GM19467 (cell line): Measurements from ENCODE around the gene HGFAC.
"Not testable (repeated sequence)": the region's sequence is repeated elsewhere in the genome, so short reads cannot be mapped to it uniquely, and the experiment has no call there.

Experiments used
- ATAC-seq: cut with Tn5 transposase; IDR thresholded peaks from one replicate; pipeline ENCODE4 v1.9.1; 2021; ENCODE audit warnings: mild to moderate bottlenecking, moderate library complexity; ENCODE audit not compliant: unreplicated experiment

The HGFAC gene

DNA sequence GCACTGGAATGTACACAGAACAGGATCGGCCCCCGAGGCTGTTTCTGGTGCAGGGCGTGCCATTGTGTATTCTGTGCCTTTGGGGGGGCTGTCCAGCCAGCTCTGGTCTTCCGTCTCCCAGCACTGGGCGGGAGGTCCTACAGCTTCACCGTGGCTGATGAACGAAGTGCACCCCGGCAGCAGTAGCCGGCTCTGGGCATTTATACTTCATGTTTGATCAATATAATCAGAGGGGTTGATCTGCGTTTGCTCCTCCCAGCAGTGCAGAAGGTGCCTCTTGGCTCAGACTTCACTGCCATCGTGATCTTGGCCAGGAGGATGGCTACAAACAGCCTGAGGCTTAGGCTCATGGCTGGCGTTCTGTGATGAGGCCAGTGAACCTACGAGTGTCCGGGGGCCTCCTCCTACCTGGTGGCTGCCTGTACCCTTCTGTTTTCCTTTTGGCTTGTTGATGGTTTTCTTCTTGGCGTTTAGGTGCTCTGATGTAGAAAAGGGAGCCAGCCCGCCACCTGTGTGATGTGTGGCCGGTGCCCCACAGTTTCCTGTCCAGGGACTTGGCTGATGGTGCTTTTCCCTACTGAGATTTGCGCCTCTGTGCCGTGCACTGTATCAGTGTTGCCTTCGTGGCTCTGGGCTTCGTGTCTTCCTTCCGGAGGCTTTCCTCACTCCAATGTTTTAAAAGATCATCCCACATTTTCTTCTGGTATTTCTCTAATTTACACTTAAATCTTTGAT is 31.2 kb upstream of the HGFAC start:
- no peak for ATAC-seq

DNA sequence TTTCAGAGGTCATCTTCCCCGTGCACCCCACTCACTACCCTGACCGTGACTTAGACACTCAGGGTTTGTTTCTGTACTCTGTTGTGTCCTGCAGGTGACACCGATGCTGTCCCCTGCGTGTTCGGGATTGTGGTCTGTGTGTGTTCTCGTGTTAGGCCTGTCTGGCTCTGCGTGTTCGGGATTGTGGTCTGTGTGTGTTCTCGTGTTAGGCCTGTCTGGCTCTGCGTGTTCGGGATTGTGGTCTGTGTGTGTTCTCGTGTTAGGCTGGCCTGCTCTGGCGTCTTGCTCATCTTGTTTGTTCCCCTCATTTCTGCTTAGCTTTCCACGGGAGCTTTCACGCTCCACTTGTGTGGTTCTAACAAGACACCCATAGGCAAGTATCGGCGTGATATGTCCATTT is 30.6 kb upstream of the HGFAC start:
- ATAC-seq: not testable (repeated sequence)

DNA sequence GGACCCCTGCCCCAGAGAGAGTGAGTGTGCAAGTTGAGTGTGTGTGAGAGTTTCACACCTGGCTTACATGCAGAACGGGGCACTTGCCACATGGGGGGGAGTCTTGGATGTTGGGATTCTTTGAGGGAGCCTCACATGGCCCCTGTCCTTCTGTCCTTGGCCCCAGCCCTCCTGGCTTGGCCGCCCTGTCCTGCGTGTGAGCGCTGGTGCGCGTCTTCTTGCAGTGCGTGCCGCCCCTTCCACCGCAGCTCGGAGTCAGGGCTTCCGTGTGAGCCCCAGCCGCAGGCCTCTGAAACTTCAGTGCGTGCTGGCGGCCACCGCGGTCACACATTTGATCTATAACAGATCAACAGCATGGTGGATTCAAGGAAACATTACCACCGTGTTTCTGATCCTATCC is 30.1 kb upstream of the HGFAC start:
- ATAC-seq: no peak

DNA sequence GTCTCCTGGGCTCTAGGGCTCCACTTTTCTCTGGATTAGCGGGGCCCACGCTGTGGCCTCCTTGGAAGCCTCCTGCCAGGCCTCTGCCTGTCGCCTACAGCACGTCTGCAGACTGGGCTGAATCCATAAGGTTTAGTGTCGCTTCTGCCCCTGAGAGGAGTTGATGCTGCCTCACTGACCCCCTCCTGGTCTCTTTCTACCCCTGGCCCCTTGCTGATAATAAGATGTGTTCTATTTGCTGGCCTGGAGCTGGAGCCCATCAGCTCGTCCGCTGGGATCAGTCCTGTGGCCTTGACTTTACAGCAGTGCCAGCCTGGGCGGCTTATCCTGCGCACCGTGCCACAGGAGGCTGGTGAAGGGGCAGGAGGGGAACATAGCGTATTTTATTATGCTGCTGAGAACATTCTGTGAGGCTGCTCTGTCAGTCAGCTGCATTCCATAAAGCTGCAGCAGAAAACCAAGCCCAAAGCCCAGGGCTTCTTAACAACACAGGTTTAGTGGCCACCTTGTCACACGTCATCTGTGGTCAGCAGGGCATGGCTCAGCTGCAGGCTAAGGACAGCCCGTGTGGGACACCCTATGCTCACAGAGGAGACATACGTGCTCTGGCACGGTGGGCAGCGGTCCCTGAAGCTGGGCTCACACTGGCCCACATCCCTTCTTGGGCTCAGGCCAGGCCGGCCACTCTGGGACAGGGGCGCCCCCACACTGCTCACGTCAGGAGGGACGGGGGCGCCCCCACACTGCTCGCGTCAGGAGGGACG is 29.3 kb upstream of the HGFAC start:
- no peak for ATAC-seq

DNA sequence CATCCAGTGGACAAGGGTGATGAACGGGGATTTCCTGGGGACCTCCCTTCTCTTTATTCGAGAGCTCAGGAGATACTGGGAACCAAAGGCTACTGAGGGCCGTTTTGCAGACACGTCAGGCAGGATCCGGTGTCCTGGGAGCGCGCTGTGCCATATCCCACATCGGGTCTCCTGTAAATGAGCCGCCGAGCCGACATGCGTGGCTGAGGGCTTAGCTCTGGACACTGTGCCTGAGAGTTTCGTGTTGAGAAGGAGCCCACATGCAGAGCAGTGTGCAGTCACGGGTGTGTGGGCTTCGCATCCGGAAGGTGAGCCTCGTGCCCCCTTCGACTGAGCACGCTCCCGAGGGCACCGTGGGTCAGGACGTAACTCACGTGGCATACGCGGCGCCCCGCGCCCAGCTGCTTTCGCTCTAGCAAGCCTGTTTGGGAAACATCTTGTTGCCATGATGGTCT is 28.5 kb upstream of the HGFAC start:
- no peak for ATAC-seq

DNA sequence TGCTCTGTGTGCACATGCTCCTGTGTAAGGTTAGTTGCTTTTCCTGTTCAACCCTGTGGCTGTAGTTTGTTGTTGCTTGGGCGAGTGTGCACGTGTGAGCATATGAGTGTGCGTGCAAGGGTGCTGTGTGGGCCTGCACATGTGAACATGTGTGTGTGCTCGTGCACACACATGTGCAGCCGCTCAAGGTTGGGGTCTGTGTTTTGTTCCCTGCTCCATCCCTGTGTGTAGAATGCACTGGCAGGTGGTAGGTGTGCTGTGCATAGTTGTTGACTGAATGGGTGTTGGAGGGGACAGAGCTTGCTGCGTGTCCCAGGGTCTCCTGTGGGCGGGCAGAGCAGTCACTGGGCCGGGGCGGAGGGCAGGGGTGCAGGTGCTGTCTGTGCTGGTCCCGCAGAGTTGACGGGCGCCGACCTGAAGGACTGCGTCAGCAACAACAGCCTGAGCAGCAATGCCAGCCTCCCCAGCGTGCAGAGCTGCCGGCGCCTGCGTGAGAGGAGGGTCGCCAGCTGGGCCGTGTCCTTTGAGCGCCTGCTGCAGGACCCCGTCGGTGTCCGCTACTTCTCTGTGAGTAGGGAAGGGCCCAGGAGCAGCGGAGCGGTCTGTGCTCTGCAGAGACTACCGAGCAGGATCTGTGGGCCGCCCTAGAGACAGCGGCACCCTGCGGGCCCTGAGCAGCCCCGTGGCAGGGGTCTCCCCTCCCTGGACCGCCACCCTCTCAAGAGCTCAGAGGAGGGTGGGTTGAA is 27.9 kb upstream of the HGFAC start:
- ATAC-seq: no peak

DNA sequence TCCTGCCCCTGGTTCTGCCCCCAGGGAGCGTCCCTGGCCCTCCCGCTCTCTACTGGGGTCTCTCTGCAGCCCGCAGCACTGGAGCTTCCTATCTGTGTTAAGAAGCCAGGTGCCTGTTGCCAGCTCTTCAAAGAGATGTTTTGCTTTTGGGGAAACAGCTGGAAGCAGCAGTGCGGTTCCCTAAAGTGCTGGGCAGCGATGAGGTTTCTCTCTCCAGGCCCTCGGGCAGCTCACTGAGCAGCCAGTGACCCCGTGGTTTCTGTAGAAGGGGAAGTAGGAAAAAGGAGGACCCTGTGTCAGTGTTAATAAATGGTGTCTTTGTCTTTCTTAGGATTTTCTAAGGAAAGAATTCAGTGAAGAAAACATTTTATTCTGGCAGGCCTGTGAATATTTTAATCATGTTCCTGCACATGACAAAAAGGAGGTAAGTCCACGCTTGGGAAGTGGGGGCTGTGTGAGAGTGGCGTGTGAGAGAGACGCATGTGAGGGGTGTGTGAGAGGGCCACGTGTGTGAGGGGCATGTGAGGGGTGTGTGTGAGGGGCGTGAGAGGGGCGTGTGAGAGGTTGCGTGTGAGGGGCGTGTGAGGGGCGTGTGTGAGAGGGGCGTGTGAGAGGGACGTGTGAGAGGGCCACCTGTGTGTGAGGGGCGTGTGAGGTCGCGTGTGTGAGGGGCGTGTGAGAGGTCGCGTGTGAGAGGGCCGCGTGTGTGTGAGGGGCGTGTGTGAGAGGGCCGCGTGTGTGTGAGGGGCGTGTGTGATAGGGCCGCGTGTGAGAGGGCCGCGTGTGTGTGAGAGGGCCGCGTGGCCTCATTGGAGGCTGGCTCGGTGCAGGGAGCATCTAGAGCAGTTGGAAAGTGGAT is 27.1 kb upstream of the HGFAC start:
- no peak for ATAC-seq

DNA sequence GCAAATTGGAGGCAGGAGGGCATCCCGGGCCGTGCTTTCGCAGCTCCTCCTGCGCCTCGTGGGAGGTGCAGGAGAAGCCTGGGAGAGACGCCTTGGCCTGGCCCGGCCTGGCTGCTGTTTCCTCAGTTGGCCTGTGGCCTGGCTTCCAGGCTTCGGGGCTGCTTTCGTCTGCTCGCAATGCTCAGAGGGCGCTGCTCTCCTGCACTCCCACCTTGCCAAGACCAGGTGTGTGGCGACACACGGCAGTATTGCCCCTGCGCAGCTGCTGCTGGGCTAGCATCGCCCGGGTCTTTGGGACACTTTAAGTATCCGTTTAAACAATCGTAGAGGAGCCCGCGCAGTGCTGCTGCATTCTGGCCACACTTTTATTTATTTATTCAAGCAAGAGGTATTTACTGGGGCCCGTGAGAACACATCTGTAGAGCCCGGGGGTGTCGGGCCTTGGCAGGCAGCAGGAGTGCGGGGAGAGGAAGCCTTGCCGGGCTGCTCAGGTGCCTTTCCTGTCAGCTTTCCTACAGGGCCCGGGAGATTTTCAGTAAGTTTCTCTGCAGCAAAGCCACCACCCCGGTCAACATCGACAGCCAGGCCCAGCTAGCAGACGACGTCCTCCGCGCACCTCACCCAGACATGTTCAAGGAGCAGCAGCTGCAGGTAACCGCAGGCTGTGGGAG is 26.2 kb upstream of the HGFAC start:
- no peak for ATAC-seq

DNA sequence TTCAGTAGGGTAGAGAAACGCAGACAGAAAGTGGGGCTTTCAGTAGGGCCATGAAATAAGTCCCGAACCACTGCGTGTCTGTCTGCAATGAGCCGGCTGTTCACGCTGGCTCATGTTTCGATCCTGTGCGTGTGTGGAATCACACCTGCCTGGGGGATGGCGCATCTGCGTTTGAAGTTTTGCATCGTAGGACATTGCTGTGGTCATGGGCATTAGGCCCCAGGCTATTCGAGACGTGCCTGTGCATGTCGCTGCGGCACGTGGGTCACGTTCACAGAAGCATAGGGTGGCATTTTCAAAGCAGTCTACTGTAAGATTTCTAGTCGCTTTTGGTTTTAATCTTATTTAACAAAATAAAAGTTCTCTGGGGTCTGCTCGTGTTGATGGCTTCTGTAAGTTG is 25.5 kb upstream of the HGFAC start:
- ATAC-seq: no peak

DNA sequence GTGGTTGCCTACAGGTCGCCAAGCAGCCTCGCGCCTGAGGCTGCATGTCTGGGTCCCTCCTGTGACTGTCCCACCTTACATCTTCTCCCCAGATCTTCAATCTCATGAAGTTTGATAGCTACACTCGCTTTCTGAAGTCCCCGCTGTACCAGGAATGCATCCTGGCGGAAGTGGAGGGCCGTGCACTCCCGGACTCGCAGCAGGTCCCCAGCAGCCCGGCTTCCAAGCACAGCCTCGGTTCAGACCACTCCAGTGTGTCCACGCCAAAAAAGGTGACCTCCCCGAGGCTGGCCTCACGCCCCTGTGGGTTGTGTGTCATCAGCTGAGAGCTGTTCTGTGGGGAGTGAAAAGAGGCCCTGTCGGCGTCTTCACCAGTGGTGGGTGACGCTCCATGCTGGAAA is 24.9 kb upstream of the HGFAC start:
- ATAC-seq: no peak

DNA sequence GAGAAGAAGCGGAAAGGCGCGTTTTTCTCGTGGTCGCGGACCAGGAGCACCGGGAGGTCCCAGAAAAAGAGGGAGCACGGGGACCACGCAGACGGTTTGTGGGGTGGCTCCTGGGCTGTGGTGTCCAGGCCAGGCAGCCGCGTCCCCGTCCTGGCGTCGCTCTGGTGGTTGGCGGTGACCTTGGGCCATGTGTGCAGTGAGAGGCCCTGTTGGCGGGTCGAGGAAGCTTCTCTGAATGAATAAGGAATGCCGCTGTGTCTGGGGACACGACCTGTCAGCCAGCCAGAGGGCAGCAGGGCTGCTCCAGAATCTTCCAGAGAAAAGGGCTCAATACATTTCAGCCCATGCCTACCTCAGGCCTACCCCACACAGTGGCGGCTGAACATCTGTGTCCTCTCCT is 24.3 kb upstream of the HGFAC start:
- ATAC-seq: no peak

DNA sequence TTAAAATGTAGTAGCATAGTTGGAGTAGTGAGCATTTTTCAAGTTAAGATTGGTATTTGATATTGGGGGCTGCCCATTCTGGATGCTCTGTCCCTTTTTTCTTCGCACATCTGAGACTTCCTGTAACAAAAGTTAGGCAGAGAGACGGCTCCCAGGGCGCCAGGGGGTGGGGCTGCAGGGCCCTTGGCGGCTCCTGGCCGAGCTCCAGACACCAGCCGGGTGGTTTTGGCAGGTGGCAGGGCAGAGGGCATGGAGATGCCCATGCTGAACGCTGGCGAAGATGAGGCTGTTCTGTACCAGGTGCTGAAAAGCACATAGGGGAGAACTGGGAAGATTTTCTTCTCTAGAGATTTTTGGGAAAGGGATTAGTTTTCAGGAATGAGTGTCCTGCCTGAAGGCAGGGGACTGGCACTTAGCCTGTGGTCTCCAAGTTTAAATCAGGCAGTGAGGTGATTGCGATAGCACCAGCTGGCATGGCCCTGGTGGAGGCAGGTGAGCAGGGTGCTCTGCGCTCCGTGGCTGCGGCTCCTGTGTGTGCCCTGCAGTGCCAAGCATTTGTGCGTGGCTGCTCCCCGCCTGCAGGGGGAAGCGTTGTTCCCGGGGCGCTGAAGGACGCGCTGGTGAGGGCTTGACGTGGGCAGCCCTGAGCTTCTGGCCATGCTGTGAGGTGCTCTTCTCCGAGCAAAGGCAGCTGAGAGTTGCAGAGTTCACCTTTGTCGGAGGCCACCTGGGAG is 23.6 kb upstream of the HGFAC start:
- no peak for ATAC-seq

DNA sequence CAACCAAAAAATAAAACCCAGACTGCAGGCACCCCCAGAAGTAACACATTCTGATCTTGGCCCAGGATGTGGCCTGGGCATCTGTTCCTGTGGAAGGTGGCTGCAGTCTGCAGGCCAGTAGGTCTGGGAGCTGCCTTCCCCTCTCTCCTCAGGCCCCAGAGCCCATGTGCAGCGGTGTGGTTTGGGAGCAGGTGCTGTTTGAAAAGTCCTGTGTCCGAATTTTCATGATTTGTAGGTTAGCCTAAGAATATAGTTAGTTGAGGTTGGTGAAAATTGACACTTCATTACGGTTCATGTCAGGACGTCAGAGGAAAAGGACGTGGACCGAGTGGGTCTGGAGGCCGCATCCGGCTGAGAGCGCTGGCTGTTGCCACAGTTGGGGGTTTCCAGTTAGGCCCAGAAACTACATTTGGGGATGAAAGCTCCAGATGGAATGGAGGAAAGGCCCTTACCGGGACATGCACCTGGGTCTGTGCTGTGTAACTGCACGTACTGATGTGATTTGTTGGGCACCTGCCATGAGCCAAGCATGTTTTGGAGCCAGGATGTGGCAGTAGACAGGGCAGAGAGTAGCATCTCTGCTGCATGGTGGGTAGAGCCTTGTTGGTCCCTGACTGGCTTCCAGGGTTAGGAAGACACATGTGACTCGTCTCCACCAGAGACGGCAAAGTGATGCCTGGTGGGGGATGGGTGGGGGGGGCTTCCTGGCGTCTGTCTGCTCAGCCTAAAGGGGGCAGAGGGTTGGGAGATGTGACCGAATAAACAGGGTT is 21.7 kb upstream of the HGFAC start:
- no peak for ATAC-seq

DNA sequence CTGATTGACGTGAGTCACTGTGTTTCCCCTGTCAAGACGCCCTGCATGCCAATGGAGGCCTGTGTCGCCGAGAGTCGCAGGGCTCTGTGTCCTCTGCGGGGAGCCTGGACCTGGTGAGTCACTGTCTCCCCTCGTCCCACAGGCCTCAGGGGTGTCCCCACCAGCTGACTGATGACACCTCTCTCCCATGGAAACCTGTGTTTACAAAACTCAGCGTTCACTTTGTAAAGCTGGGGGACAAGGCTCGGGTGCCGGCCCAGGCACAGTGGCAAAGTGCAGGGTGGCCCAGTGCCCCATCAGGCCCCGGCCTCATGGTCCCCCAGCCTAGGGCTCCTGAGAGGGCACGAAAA is 21.2 kb upstream of the HGFAC start:
- ATAC-seq: no peak

DNA sequence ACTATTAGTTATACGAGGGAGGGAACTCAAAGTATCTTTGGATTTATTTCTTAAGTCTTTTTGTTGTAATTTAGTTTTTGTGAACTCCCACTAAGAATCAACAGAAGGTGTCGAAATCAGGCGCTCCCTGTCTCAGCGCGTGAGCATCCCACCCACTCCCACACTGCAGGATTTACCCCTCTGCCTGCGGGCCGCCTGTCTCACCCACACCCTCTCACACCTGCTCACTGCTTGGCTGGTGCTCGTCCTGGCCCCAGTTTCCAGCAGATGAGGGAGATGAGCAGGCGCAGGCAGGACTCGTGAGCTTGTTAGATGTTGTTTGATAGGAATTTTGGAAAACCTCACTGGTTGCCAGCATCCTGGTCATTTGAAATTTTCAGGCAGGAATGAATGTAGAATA is 20.8 kb upstream of the HGFAC start:
- no peak for ATAC-seq

DNA sequence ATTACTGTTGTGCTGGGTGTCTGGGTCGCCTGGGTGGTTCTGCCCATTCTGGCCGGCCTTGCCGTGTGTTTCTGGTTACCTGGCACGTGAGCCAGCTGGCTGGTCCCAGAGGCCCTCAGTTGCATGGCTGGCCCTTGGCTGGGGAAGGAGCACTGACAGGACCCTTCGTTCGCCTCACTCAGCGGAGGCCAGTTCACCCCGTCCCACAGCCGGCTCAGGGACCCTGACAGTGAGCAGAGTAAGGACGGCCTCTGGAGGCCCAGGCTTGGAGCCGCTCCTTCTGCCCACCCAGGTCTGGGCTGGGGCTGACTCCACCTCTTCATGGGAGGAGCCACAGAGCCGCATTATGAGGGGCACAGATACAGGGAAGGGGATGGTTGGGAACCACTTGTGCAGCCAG is 20.3 kb upstream of the HGFAC start:
- ATAC-seq: no peak

DNA sequence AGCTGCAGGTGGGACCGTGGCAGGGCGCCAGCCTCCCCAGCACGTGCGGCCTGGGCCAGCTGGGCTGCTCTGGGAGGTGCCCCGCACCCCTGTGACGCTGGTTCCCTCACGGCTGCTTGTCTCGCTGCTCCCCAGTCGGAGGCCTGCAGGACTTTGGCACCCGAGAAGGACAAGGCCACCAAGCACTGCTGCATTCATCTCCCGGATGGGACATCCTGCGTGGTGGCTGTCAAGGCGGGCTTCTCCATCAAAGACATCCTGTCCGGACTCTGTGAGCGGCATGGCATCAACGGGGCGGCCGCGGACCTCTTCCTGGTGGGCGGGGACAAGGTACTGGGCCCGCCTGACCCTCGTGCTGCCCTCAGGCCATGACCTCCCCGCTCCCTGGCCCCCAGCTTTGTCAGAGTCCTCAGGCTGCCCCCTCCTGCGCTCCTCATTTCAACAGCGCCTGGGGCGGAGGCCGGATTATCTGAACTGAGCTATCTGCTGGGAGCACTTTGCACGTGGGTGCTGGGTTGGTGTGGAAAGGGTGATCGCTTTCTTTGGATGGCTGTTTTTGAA is 19.4 kb upstream of the HGFAC start:
- no peak for ATAC-seq

DNA sequence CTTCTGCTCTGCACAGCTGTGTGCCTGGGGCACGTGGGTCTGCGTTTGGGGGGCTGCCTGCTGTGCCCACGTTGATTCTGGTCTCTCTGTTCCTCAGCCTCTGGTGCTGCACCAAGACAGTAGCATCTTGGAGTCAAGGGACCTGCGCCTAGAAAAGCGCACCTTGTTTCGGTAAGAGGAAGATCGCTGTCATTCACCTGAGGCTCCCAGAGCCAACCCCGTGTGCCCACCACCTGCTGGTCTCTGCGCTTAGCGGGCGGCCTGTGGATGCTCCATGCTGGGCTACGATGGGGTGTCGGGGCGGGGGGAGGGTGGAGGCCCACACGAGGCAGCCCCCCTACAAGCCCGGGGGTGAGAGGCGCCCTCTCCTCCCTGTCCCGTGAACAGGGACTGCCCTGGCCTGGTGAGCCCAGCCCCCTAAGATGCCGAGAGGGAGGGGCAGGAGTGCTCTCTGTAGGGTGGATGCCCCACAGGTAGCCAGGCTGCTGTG is 18.9 kb upstream of the HGFAC start:
- no peak for ATAC-seq

DNA sequence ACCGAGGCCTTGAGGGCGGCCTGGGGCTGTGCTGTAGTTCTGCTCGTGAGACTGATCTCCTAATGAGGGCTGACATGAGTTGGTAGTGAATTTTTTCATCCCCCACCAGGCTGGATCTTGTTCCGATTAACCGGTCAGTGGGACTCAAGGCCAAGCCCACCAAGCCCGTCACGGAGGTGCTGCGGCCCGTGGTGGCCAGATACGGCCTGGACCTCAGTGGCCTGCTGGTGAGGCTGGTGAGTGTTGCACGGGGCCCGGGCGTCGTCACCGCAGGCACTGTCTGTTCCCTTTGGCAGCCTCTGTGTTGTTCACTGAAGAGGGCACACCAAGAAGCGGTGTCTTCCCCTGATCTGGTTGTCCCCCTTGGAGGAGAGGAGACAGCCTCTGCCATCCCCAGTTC is 18.4 kb upstream of the HGFAC start:
- ATAC-seq: no peak
